Measurements from ENCODE around the gene GSN. TPM values are rescaled to one million over a fixed set of nuclear protein-coding genes. Genes with fewer than 3 reads are reported as not detected.

Gene GSN
- total and polyA plus RNA-seq, 12 donors, result 78.5 to 735 (median 293) TPM

DNA sequence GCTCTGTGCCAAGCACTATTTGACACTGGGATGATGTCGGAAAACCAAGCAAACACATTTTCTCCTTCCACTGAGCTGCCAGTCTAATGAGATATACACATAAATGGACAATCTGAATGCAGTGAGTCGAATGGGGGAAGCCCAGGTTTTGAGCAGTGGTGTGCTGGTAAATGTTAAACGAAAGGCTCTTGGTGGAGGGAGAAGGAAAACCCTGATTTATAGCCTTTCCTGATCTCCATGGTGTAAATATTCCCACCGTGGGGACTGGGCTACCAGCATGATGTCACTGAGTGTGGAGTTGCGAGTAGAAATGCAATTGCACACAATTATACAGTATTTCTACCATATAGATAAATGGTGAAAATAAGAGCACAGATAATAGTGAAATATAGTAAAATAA is 5.0 kb upstream of the GSN start:
- Histone ChIP-seq H3K27me3 (no peaks in the 10 kb centered on the region), H3K4me1 (replicated peaks in 1 of 2) (peaks cover 10 to 25% of the 10 kb centered on the region in 2 donors), H3K36me3 (replicated peaks in 1 of 2) (no peaks in the 10 kb centered on the region), H3K9me3 (replicated peaks in 1 of 3) (no peaks in the 10 kb centered on the region), H3K4me3 (no peak overlapping the region), H3K27ac (no peak overlapping the region)
- TF ChIP-seq, protein P1, sequence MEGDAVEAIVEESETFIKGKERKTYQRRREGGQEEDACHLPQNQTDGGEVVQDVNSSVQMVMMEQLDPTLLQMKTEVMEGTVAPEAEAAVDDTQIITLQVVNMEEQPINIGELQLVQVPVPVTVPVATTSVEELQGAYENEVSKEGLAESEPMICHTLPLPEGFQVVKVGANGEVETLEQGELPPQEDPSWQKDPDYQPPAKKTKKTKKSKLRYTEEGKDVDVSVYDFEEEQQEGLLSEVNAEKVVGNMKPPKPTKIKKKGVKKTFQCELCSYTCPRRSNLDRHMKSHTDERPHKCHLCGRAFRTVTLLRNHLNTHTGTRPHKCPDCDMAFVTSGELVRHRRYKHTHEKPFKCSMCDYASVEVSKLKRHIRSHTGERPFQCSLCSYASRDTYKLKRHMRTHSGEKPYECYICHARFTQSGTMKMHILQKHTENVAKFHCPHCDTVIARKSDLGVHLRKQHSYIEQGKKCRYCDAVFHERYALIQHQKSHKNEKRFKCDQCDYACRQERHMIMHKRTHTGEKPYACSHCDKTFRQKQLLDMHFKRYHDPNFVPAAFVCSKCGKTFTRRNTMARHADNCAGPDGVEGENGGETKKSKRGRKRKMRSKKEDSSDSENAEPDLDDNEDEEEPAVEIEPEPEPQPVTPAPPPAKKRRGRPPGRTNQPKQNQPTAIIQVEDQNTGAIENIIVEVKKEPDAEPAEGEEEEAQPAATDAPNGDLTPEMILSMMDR (IDR thresholded peaks at IDR 0.05), result no peak
- TF ChIP-seq POLR2A (IDR thresholded peaks at IDR 0.05), result no peak
- WGBS, 4 donors, result 78 to 86% (median 81%) methylated on average over 5 of the region's 5 CpGs
- no peak for DNase-seq
- intact Hi-C loops (cut with DNase I), result no loop called here

DNA sequence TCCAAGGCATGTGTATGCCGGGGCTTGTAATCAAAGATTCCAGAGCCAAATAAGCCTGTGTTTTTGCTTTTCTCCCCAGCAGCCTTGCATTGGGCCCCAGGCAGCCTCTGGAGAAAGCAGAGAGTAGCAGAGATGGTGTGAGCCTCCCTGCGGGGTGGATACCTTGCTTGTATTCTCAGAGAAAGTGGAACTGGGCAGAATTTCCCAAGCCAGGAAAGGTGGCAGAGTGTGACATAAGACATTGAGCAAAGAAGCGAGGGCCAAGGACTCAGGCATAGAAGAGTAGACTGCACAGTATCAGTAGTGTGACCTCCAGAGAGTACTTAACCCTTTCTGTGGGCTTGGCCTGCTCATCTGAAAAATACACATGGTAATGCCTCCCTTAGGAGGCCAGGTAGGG is 1.6 kb upstream of the GSN start:
- no peak overlapping the region for H3K4me3 ChIP-seq
- TF ChIP-seq, protein P1 (IDR thresholded peaks at IDR 0.05), result no peak
- TF ChIP-seq POLR2A (IDR thresholded peaks at IDR 0.05), result no peak
- H3K9me3 ChIP-seq (replicated peaks in 1 of 3), result no peaks in the 10 kb centered on the region
- peak in 1 of 7 donors; percentile 45 for DNase-seq
- H3K27ac ChIP-seq, result no peak overlapping the region
- no peaks in the 10 kb centered on the region for H3K36me3 ChIP-seq (replicated peaks in 1 of 2)
- intact Hi-C loops (cut with DNase I), result no loop called here
- H3K4me1 ChIP-seq (replicated peaks in 1 of 2), result peaks cover 15 to 31% of the 10 kb centered on the region in 2 donors
- WGBS, 4 donors, result 53 to 81% (median 59%) methylated on average over 2 to 3 of the region's 3 CpGs
- H3K27me3 ChIP-seq, result no peaks in the 10 kb centered on the region

DNA sequence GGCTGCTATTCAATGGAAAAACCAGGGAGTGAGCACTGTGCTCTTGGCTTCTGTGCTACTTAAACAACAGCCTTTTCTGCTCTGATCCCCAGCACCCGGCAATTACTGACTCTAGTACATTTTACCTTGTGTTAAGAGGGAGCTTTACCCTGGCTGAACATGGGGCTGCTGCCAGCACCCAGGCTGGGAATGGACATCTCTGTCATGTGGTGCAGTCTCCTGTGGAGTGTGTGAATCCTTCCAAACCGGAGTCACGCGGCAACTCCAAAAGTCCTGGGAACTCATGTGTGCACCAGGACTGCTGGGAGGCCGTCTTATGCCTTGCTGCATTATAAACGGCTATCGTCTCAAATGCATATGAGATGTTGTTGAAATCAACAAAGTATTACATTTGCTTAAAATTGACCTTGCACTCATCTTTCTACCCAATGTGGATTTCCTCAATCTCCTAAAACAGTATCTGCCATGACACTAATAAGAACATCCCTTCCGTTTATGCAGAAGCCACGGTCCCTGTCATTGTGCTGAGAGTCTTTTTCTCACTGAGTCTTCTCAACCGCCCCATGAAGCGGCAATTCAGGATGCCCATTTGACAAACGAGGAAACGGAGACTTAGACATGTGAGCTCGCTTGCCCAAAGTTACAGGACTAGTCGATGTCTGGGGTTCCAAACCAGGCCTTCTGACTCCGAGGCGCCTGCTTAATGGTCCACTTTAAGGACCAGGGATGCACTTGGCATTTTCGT is 884 bp upstream of the GSN start:
- no peaks in the 10 kb centered on the region for H3K27me3 ChIP-seq
- peaks cover 15 to 33% of the 10 kb centered on the region in 2 donors for H3K4me1 ChIP-seq (replicated peaks in 1 of 2)
- DNase-seq, result no peak
- intact Hi-C loops (cut with DNase I), result no loop called here
- peak overlapping the region in 2 of 5 donors; percentile 66 to 89 for H3K27ac ChIP-seq
- H3K36me3 ChIP-seq (replicated peaks in 1 of 2), result no peaks in the 10 kb centered on the region
- peak overlapping the region in 2 of 4 donors; percentile 76 to 93 for H3K4me3 ChIP-seq
- H3K9me3 ChIP-seq (replicated peaks in 1 of 3), result no peaks in the 10 kb centered on the region
- 84 to 90% (median 87%) methylated on average over 18 of the region's 18 CpGs for WGBS, 4 donors
- no peak for TF ChIP-seq POLR2A (IDR thresholded peaks at IDR 0.05)
- TF ChIP-seq, protein P1 (IDR thresholded peaks at IDR 0.05), result no peak

GRCh38 chr9:121268598-121268850 is 562 bp downstream of the GSN start:
- Histone ChIP-seq H3K27me3 (no peaks in the 10 kb centered on the region), H3K4me1 (replicated peaks in 1 of 2) (peaks cover 15 to 33% of the 10 kb centered on the region in 2 donors), H3K27ac (peak overlapping the region in 4 of 5 donors; percentile 44 to 89 (median 58)), H3K36me3 (replicated peaks in 1 of 2) (no peaks in the 10 kb centered on the region), H3K9me3 (replicated peaks in 1 of 3) (no peaks in the 10 kb centered on the region), H3K4me3 (peak overlapping the region; percentile 67 to 93 (median 76))
- WGBS, 4 donors, result 4 to 14% (median 7%) methylated on average over 4 to 5 of the region's 5 CpGs
- TF ChIP-seq, protein P1 (IDR thresholded peaks at IDR 0.05), result no peak
- no peak for TF ChIP-seq POLR2A (IDR thresholded peaks at IDR 0.05)
- intact Hi-C loops (cut with DNase I), result no loop called here
- DNase-seq, result no peak

Data from adrenal gland (tissue), 12 donors.